Esophagus muscularis mucosa (tissue), 4 donors: ENCODE results near the gene HBP1. TPM values are rescaled to one million over a fixed set of nuclear protein-coding genes. Genes with fewer than 3 reads are reported as not detected.
"Not testable (repeated sequence)": the region's sequence is repeated elsewhere in the genome, so short reads cannot be mapped to it uniquely, and the experiment has no call there.

ENCODE experiments used
- DNase-seq: peaks from one replicate; pipeline ENCODE4 v3.0.0-alpha.2; 2017; ENCODE audit errors: extremely low spot score
- H3K27ac ChIP-seq, 4 donors: fragments of 200-600 bp; sonication (generic); replicated peaks in 1 of 4; 1 replicate in 3 of 4; 2 replicates in 1 of 4; pipeline ENCODE4 v1.5.1; 2016 to 2019; ENCODE audit warnings: mild to moderate bottlenecking in 1 of 4
- H3K27me3 ChIP-seq, 4 donors: fragments of 200-600 bp; sonication (generic); one replicate each; pipeline versions ENCODE4 v1.5.1 to v1.6.0; 2016 to 2019
- H3K36me3 ChIP-seq, 4 donors: fragments of 200-600 bp; sonication (generic); one replicate each; pipeline ENCODE4 v1.5.1; 2016 to 2019
- H3K4me1 ChIP-seq, 4 donors: fragments of 200-600 bp; sonication (generic); one replicate each; pipeline ENCODE4 v1.5.1; 2016 to 2019
- H3K4me3 ChIP-seq, 4 donors: fragments of 200-600 bp; sonication (generic); 1 replicate in 2 of 4; 2 replicates in 2 of 4; pipeline ENCODE4 v1.5.1; 2016 to 2019; ENCODE audit warnings: mild to moderate bottlenecking in 4 of 4, moderate library complexity in 1 of 4
- H3K9me3 ChIP-seq, 4 donors: fragments of 200-600 bp; sonication (generic); 1 replicate in 3 of 4; 2 replicates in 1 of 4; pipeline ENCODE4 v1.5.1; 2016 to 2019
- EP300 ChIP-seq: sonication (generic); formaldehyde crosslinking; IDR thresholded peaks from one replicate; pipeline ENCODE4 v1.6.1; 2017; ENCODE audit warnings: antibody characterized with exemption
- POLR2A ChIP-seq: fragments of 450-650 bp; IDR thresholded peaks from one replicate; pipeline ENCODE4 v1.6.1; 2017; ENCODE audit warnings: antibody characterized with exemption, moderate library complexity, mild to moderate bottlenecking, low read depth
- POLR2AphosphoS5 ChIP-seq, 2 donors: sonication (generic); formaldehyde crosslinking; IDR thresholded peaks; one replicate each; pipeline ENCODE4 v1.6.1; 2017; ENCODE audit warnings: antibody characterized with exemption in 2 of 2
- WGBS: methylation state at CpG from one replicate; pipeline ENCODE4 v1.1.5; 2018; 5-methylcytosine and 5-hydroxymethylcytosine counted together
- intact Hi-C: fragments of 100-400 bp; cut with DNase I; formaldehyde crosslinking; loops from one replicate; pipeline ENCODE4 v1.15.1; 2023
- total RNA-seq, 4 donors: library from RNA; depleted of rRNA; stranded (reverse); fragments of >200 nt; gene quantifications; one replicate each; pipeline versions ENCODE4 v1.1.0 to v1.2.1, GENCODE V29; 2016
- TF ChIP-seq, protein P1 (sequence below), 3 experiments: fragments of 200-600 bp in 2 of 3; fragments of 450-650 bp in 1 of 3; sonication (generic) in 2 of 3; IDR thresholded peaks; one replicate each; pipeline ENCODE4 v1.5.1; 2017 to 2019; ENCODE audit warnings: antibody characterized with exemption in 3 of 3, mild to moderate bottlenecking in 2 of 3, moderate library complexity in 1 of 3

HBP1 gene
- total RNA-seq, 4 donors from 2014 or later, result 60.4 to 113 (median 110) TPM

DNA sequence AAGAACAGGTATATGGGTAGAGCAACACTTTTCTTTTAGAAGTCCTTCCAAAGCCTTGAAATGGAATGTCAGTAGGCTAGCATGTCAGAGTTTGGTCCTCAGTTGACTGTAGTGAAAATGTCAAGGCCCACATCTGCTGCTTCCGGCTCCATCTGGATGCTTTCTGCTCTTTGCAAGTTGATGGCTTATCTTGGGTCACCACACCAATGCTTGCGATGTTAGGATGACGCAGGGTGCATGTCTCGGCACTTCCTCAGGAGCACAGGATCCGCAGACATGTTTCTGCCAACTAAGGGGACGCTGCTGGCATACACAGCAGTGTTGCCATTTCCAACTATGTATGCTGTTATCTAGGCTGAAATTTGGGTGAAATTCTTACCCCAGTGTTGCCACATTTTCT is 14.0 kb upstream of the HBP1 start:
- Histone ChIP-seq H3K27me3 (no peaks in the 10 kb centered on the region), H3K4me3 (no peak overlapping the region), H3K4me1 (peaks cover 0 to 4% (median 0%) of the 10 kb centered on the region in 4 donors), H3K36me3 (peaks cover 0 to 36% (median 8%) of the 10 kb centered on the region in 4 donors), H3K27ac (no peak overlapping the region), H3K9me3 (no peaks in the 10 kb centered on the region)
- intact Hi-C loops, result no loop called here
- no peak for DNase-seq
- WGBS, result 96% methylated on average over 6 of the region's 6 CpGs
- TF ChIP-seq POLR2AphosphoS5 (IDR thresholded peaks at IDR 0.05) (no peak), POLR2A (no peak), EP300 (no peak)
- TF ChIP-seq, protein P1, sequence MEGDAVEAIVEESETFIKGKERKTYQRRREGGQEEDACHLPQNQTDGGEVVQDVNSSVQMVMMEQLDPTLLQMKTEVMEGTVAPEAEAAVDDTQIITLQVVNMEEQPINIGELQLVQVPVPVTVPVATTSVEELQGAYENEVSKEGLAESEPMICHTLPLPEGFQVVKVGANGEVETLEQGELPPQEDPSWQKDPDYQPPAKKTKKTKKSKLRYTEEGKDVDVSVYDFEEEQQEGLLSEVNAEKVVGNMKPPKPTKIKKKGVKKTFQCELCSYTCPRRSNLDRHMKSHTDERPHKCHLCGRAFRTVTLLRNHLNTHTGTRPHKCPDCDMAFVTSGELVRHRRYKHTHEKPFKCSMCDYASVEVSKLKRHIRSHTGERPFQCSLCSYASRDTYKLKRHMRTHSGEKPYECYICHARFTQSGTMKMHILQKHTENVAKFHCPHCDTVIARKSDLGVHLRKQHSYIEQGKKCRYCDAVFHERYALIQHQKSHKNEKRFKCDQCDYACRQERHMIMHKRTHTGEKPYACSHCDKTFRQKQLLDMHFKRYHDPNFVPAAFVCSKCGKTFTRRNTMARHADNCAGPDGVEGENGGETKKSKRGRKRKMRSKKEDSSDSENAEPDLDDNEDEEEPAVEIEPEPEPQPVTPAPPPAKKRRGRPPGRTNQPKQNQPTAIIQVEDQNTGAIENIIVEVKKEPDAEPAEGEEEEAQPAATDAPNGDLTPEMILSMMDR (IDR thresholded peaks at IDR 0.05), result no peak

- H3K27ac ChIP-seq, DNase-seq, intact Hi-C loops, H3K4me1 ChIP-seq, H3K4me3 ChIP-seq, H3K9me3 ChIP-seq, H3K27me3 ChIP-seq: not testable (repeated sequence)
- peaks cover 0 to 39% (median 8%) of the 10 kb centered on the region in 4 donors for H3K36me3 ChIP-seq
- 100% methylated on average over 3 of the region's 3 CpGs for WGBS
These were observed 13.1 kb upstream of the HBP1 start for GRCh38 chr7:107155726-107156125.

- intact Hi-C loops, result no loop called here
- H3K4me1 ChIP-seq, result no peaks in the 10 kb centered on the region
- no peaks in the 10 kb centered on the region for H3K9me3 ChIP-seq
- TF ChIP-seq POLR2A, result no peak
- no peak for TF ChIP-seq POLR2AphosphoS5 (IDR thresholded peaks at IDR 0.05)
- TF ChIP-seq, protein P1 (IDR thresholded peaks at IDR 0.05), result no peak
- no peak for TF ChIP-seq EP300
- DNase-seq, result no peak
- no peak overlapping the region for H3K4me3 ChIP-seq
- 93% methylated on average over 7 of the region's 7 CpGs for WGBS
- no peak overlapping the region for H3K27ac ChIP-seq
- no peaks in the 10 kb centered on the region for H3K27me3 ChIP-seq
- peaks cover 0 to 36% (median 8%) of the 10 kb centered on the region in 4 donors for H3K36me3 ChIP-seq
These were observed 11.7 kb upstream of the HBP1 start for GRCh38 chr7:107157091-107157490.

GRCh38 chr7:107158028-107158427 is 10.8 kb upstream of the HBP1 start:
- no peaks in the 10 kb centered on the region for H3K9me3 ChIP-seq
- DNase-seq, result no peak
- H3K36me3 ChIP-seq, result peaks cover 0 to 33% (median 8%) of the 10 kb centered on the region in 4 donors
- H3K27ac ChIP-seq, result no peak overlapping the region
- no peaks in the 10 kb centered on the region for H3K27me3 ChIP-seq
- TF ChIP-seq, protein P1 (IDR thresholded peaks at IDR 0.05), result no peak
- no peak for TF ChIP-seq POLR2A
- H3K4me3 ChIP-seq, result no peak overlapping the region
- WGBS, result 89% methylated on average over 2 of the region's 2 CpGs
- intact Hi-C loops, result no loop called here
- no peaks in the 10 kb centered on the region for H3K4me1 ChIP-seq

GRCh38 chr7:107160389-107160788 is 8.4 kb upstream of the HBP1 start:
- no peaks in the 10 kb centered on the region for H3K27me3 ChIP-seq
- no peak overlapping the region for H3K27ac ChIP-seq
- TF ChIP-seq, protein P1 (IDR thresholded peaks at IDR 0.05), result no peak
- TF ChIP-seq POLR2A, result no peak
- no peak for TF ChIP-seq POLR2AphosphoS5 (IDR thresholded peaks at IDR 0.05)
- no peak for TF ChIP-seq EP300
- no peak for DNase-seq
- H3K4me1 ChIP-seq, result no peaks in the 10 kb centered on the region
- intact Hi-C loops, result no loop called here
- H3K9me3 ChIP-seq, result no peaks in the 10 kb centered on the region
- no peak overlapping the region for H3K4me3 ChIP-seq
- H3K36me3 ChIP-seq, result peaks cover 0 to 26% (median 4%) of the 10 kb centered on the region in 4 donors
- 80% methylated on average over 2 of the region's 2 CpGs for WGBS
